HG03103 (cell line): ENCODE measurements around the gene AFTPH.

Experiments
- ATAC-seq: cut with Tn5 transposase; IDR thresholded peaks from one replicate; pipeline ENCODE4 v1.9.1; 2021; ENCODE audit warnings: low read depth; ENCODE audit not compliant: unreplicated experiment

Gene AFTPH

GRCh38 chr2:64627860-64628841 is 104.0 kb downstream of the AFTPH start:
- no peak for ATAC-seq

GRCh38 chr2:64629329-64629781 is 105.2 kb downstream of the AFTPH start:
- ATAC-seq = no peak

GRCh38 chr2:64629875-64630274 is 105.7 kb downstream of the AFTPH start:
- no peak for ATAC-seq

GRCh38 chr2:64630752-64631151 is 106.6 kb downstream of the AFTPH start:
- ATAC-seq = no peak

- no peak for ATAC-seq
These were observed 107.6 kb downstream of the AFTPH start for GRCh38 chr2:64631771-64632170.

GRCh38 chr2:64632835-64633819 is 109.0 kb downstream of the AFTPH start:
- ATAC-seq = no peak

GRCh38 chr2:64634345-64635267 is 110.5 kb downstream of the AFTPH start:
- no peak for ATAC-seq

- ATAC-seq = peak; percentile 57
These were observed 112.1 kb downstream of the AFTPH start for GRCh38 chr2:64635976-64636911.

GRCh38 chr2:64637000-64637635 is 113.0 kb downstream of the AFTPH start:
- peak; percentile 45 for ATAC-seq

GRCh38 chr2:64637931-64638330 is 113.8 kb downstream of the AFTPH start:
- no peak for ATAC-seq

- ATAC-seq = no peak
These were observed 114.5 kb downstream of the AFTPH start for GRCh38 chr2:64638502-64639120.

- ATAC-seq = no peak
These were observed 115.6 kb downstream of the AFTPH start for GRCh38 chr2:64639691-64640090.

- no peak for ATAC-seq
These were observed 116.3 kb downstream of the AFTPH start for GRCh38 chr2:64640153-64641044.

- no peak for ATAC-seq
These were observed 117.5 kb downstream of the AFTPH start for GRCh38 chr2:64641599-64641998.
